Hepatocyte (in vitro differentiated cells): ENCODE measurements around the gene EPSTI1.

ENCODE experiments used
- CTCF ChIP-seq: fragments of 200-600 bp; sonication (generic); IDR thresholded peaks from 2 replicates; pipeline ENCODE4 v1.5.1; 2016; ENCODE audit warnings: antibody characterized with exemption, mild to moderate bottlenecking; ENCODE audit not compliant: poor library complexity
- EZH2 ChIP-seq: fragments of 200-600 bp; sonication (generic); IDR thresholded peaks from 2 replicates; pipeline ENCODE4 v1.6.1; 2016; ENCODE audit warnings: antibody characterized with exemption, mild to moderate bottlenecking, borderline replicate concordance

- TF ChIP-seq CTCF (no peak), EZH2 (no peak)
Observed at GRCh38 chr13:42865768-42866102, 126.3 kb downstream of the EPSTI1 start.
